K562 (cell line): ENCODE measurements around the gene DIAPH1. TPM values are rescaled to one million over a fixed set of nuclear protein-coding genes. Genes with fewer than 3 reads are reported as not detected.
A peak's percentile ranks its signal among the peaks of the same experiment; 100 is the strongest.

ENCODE experiments used
- ATAC-seq: fragments of 200-7000 bp; cut with Tn5 transposase; 3 replicates; pipeline ENCODE4 v1.9.1; 2020; ENCODE audit warnings: moderate library complexity
- BruUV-seq: library from RNA; stranded (reverse); fragments of 400-500 nt; replicated peaks from 2 replicates; lab custom pipeline; 2021; lab: Mats Ljungman, UMichigan
- CTCF ChIA-PET: fragments of 300-600 bp; formaldehyde crosslinking; extraction: SDS; loops from one replicate; lab custom pipeline; 2021; ENCODE audit warnings: low intra/inter-chr PET ratio; lab: Yijun Ruan, JAX
- POLR2A ChIA-PET: fragments of 300-600, 350-650 bp; sonication (Branson Sonifier 250); formaldehyde crosslinking; extraction: SDS; loops from one replicate; lab custom pipeline; 2021; ENCODE audit warnings: antibody characterized with exemption, inconsistent platforms; lab: Yijun Ruan, JAX
- DNase-seq, 4 experiments: peaks; one replicate each; pipeline versions ENCODE4 v3.0.0 to v3.0.0-alpha.2; 2011 to 2018; ENCODE audit warnings: low spot score in 3 of 4, mixed read lengths in 3 of 4; ENCODE audit errors: extremely low read depth in 1 of 4
- FAIRE-seq: peaks from 2 replicates; lab custom pipeline; 2011; peaks lifted over from hg19 to GRCh38; lab: Jason Lieb, UNC
- H2AFZ ChIP-seq: 2 replicates; pipeline ENCODE4 v1.6.0; 2011; ENCODE audit warnings: low read depth, low read length, control low read depth, inconsistent platforms
- H3K27ac ChIP-seq: fragments of 200-600 bp; 3 replicates; pipeline ENCODE4 v1.8.0; 2011; ENCODE audit warnings: low read depth, mild to moderate bottlenecking, control low read depth, inconsistent platforms, low read length, moderate library complexity, mixed read lengths; ENCODE audit errors: extremely low read depth
- H3K27me3 ChIP-seq, 2 experiments: fragments of 300-600 bp in 1 of 2; 2 replicates in 1 of 2; 3 replicates in 1 of 2; pipeline versions ENCODE4 v1.6.0 to v1.8.0; 2011; ENCODE audit warnings: inconsistent platforms in 2 of 2, low read length in 2 of 2, mild to moderate bottlenecking in 1 of 2, mixed read lengths in 1 of 2, moderate library complexity in 1 of 2; ENCODE audit not compliant: control insufficient read depth in 2 of 2, insufficient read depth in 2 of 2
- H3K36me3 ChIP-seq: fragments of 300-600 bp; 3 replicates; pipeline ENCODE4 v1.8.0; 2011; ENCODE audit warnings: mild to moderate bottlenecking, low read length, inconsistent platforms; ENCODE audit not compliant: control insufficient read depth, insufficient read depth
- H3K4me1 ChIP-seq, 2 experiments: fragments of 200-600 bp in 1 of 2; replicated peaks in 1 of 2; 2 replicates in 1 of 2; 3 replicates in 1 of 2; pipeline versions ENCODE4 v1.5.1 to v1.8.0; 2011; ENCODE audit warnings: inconsistent platforms in 2 of 2, low read length in 2 of 2, mild to moderate bottlenecking in 1 of 2, mixed read lengths in 1 of 2, moderate library complexity in 1 of 2; ENCODE audit not compliant: control insufficient read depth in 2 of 2, insufficient read depth in 2 of 2
- H3K4me2 ChIP-seq: 2 replicates; pipeline ENCODE4 v1.6.1; 2011; ENCODE audit warnings: low read length, control low read depth, inconsistent platforms, mixed read lengths; ENCODE audit not compliant: insufficient read depth
- H3K4me3 ChIP-seq: fragments of 200-600 bp; sonication (generic), shearing (Covaris generic); 2 replicates; pipeline ENCODE4 v1.5.1; 2016; ENCODE audit warnings: control low read depth, inconsistent platforms
- H3K79me2 ChIP-seq: fragments of 200-600 bp; 3 replicates; pipeline ENCODE4 v1.8.0; 2011; ENCODE audit warnings: low read length, inconsistent platforms; ENCODE audit not compliant: control insufficient read depth, insufficient read depth
- H3K9ac ChIP-seq, 2 experiments: 2 replicates each; pipeline versions ENCODE4 v1.6.0 to v1.6.1; 2011; ENCODE audit warnings: low read depth in 2 of 2, low read length in 2 of 2, control low read depth in 1 of 2, inconsistent platforms in 1 of 2, mild to moderate bottlenecking in 1 of 2, mixed read lengths in 1 of 2; ENCODE audit not compliant: insufficient read depth in 1 of 2
- H3K9me1 ChIP-seq: one replicate; pipeline ENCODE4 v1.6.0; 2011; ENCODE audit warnings: inconsistent platforms, mild to moderate bottlenecking, low read length, moderate library complexity; ENCODE audit not compliant: control insufficient read depth, insufficient read depth
- H3K9me3 ChIP-seq: replicated peaks from 2 replicates; pipeline ENCODE4 v1.5.1; 2011; ENCODE audit warnings: low read depth, low read length, inconsistent platforms; ENCODE audit not compliant: control insufficient read depth, insufficient read depth
- H4K20me1 ChIP-seq: replicated peaks from 2 replicates; pipeline ENCODE4 v1.6.1; 2011; ENCODE audit warnings: low read length, inconsistent platforms, mixed read lengths; ENCODE audit not compliant: control insufficient read depth, insufficient read depth
- EGR1 ChIP-seq: fragments of 450-650 bp; conservative IDR thresholded peaks from 2 replicates; pipeline ENCODE4 v1.6.1; 2017; ENCODE audit warnings: mild to moderate bottlenecking
- ETV1 ChIP-seq: fragments of 450-650 bp; conservative IDR thresholded peaks from 2 replicates; pipeline ENCODE4 v1.6.1; 2016; ENCODE audit warnings: missing genetic modification characterization, control low read depth, low read depth, missing compliant biosample characterization
- HDAC3 ChIP-seq: fragments of 450-650 bp; IDR thresholded peaks from 2 replicates; pipeline ENCODE4 v1.6.1; 2018; ENCODE audit warnings: borderline replicate concordance, mild to moderate bottlenecking, moderate library complexity; ENCODE audit not compliant: partially characterized antibody
- SNIP1 ChIP-seq: fragments of 450-650 bp; IDR thresholded peaks from 2 replicates; pipeline ENCODE4 v1.7.1; 2017; ENCODE audit warnings: low read depth, mild to moderate bottlenecking
- WGBS: fragments of 100-300 bp; shearing (Covaris generic); methylation state at CpG from one replicate; pipeline ENCODE4 v1.1.6; 2016; ENCODE audit warnings: low coverage, mixed read lengths; ENCODE audit not compliant: insufficient coverage; ENCODE audit errors: missing lambda C conversion rate; 5-methylcytosine and 5-hydroxymethylcytosine counted together
- in situ Hi-C: fragments of 300-500 bp; cut with MboI; formaldehyde crosslinking; loops from 4 replicates; pipeline ENCODE4 v1.15.0; 2018; ENCODE audit warnings: inconsistent platforms, mixed read lengths
- intact Hi-C: fragments of 100-400 bp; cut with micrococcal nuclease; formaldehyde crosslinking; loops from 2 replicates; pipeline ENCODE4 v1.14.2; 2022
- polyA plus RNA-seq, 8 experiments: library from polyadenylated mRNA; depleted of rRNA in 4 of 8; stranded (reverse) in 5 of 8; unstranded in 3 of 8; fragments of >200 nt; fragmentation: Nextera tagmentation in 2 of 8; fragmentation: Illumina TruSeq in 1 of 8; extraction: Ambion mirVana in 2 of 8; extraction: Trizol in 1 of 8; gene quantifications; 2 replicates each; pipeline versions ENCODE4 v1.2.1 to v1.2.3, GENCODE V29; 2011 to 2014; ENCODE audit warnings: inconsistent platforms in 1 of 8, missing spikeins in 1 of 8
- total RNA-seq, 7 experiments: library from RNA; depleted of rRNA in 6 of 7; stranded (reverse); fragments of >200 nt in 6 of 7; fragmentation: Illumina TruSeq in 2 of 7; extraction: Trizol in 2 of 7; gene quantifications; 2 replicates each; pipeline versions ENCODE4 v1.2.1 to v1.2.3, GENCODE V29; 2011 to 2021; ENCODE audit warnings: low replicate concordance in 1 of 7
- TF ChIP-seq, protein P1 (sequence below), 2 experiments: fragments of 150-350 bp in 1 of 2; IDR thresholded peaks; 2 replicates each; pipeline ENCODE4 v1.6.1; 2012 to 2016; ENCODE audit warnings: low read depth in 2 of 2, low read length in 2 of 2, mild to moderate bottlenecking in 1 of 2, moderate library complexity in 1 of 2

DIAPH1 gene
- total and polyA plus RNA-seq, 9 of the 15 experiments (the other 6 are each of a cell fraction or from before 2014, with no cell fraction given): 60.8 to 328 (median 97.8) TPM

DNA sequence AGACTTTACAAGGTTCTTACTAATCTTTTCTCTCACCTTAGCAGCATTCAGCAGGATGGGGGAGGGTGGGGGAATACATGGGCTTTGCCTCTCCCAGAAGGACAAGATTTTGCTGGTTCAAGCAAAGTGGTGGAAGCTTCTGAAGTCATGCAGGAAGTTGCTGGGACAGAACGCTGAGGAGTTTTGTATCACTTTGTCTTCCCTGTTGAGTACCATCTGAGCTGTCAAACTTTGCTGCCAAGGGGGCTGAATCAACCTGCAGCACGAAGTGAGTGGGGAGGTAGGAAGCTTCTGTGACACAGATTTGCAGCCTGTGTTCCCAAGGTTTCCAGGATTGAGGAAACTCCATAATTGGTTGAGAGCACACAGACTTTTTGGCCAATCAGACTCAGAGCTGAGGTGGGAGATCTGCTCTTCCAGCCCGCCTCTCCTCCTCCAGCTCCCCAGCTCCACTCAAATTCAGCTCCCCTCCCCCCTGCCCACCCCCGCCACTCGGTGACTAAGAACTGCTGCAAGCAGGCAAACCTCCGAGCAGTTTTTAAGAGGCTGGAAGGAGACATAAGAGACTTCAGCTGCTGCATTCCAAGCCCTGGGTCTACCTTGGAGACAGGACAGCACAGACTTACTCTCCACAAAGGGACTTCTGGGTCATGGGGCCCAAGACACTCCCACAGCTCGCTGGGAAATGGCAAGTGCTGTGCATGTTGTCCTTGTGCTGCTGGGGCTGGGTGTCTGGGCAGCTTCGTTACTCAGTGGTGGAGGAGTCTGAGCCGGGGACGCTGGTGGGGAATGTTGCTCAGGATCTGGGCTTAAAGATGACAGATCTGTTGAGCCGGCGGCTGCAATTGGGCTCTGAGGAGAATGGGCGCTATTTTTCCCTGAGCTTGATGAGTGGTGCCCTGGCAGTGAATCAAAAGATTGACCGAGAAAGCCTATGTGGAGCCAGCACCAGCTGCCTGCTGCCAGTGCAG lies 129.9 kb downstream of the DIAPH1 start, which contains the start of gene PCDHGC5:
Gene PCDHGC5 (plus strand): TSS at position 491 of the 971 bp plus-strand sequence. CDS start 160 bp downstream, at position 651.
- no peak within 1 kb of the TSS for H3K4me2 ChIP-seq
- peaks cover 61 to 92% of the 10 kb centered on the region in 2 experiments for H3K27me3 ChIP-seq
- peak; percentile 41 for TF ChIP-seq EGR1
- TF ChIP-seq ETV1 (tag): no peak
- TF ChIP-seq SNIP1: no peak
- TF ChIP-seq HDAC3: no peak
- TF ChIP-seq, protein P1, sequence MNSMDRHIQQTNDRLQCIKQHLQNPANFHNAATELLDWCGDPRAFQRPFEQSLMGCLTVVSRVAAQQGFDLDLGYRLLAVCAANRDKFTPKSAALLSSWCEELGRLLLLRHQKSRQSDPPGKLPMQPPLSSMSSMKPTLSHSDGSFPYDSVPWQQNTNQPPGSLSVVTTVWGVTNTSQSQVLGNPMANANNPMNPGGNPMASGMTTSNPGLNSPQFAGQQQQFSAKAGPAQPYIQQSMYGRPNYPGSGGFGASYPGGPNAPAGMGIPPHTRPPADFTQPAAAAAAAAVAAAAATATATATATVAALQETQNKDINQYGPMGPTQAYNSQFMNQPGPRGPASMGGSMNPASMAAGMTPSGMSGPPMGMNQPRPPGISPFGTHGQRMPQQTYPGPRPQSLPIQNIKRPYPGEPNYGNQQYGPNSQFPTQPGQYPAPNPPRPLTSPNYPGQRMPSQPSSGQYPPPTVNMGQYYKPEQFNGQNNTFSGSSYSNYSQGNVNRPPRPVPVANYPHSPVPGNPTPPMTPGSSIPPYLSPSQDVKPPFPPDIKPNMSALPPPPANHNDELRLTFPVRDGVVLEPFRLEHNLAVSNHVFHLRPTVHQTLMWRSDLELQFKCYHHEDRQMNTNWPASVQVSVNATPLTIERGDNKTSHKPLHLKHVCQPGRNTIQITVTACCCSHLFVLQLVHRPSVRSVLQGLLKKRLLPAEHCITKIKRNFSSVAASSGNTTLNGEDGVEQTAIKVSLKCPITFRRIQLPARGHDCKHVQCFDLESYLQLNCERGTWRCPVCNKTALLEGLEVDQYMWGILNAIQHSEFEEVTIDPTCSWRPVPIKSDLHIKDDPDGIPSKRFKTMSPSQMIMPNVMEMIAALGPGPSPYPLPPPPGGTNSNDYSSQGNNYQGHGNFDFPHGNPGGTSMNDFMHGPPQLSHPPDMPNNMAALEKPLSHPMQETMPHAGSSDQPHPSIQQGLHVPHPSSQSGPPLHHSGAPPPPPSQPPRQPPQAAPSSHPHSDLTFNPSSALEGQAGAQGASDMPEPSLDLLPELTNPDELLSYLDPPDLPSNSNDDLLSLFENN (IDR thresholded peaks at IDR 0.05; ENCODE audit: low read depth in 2 of 2, low read length in 2 of 2): no peak
- DNase-seq (no peak), FAIRE-seq (no peak), ATAC-seq (no peak)
- no peak within 1 kb of the TSS for H3K4me3 ChIP-seq
- H3K27ac ChIP-seq: no peak within 1 kb of the TSS
- H3K79me2 ChIP-seq: no peaks in the 10 kb centered on the region
- no peaks in the 10 kb centered on the region for H3K36me3 ChIP-seq
- H4K20me1 ChIP-seq: 0 out of 2 replicates have a peak, but pooled peaks cover 5% of the 10 kb centered on the region
- H3K9ac ChIP-seq: no peak within 1 kb of the TSS
- H3K9me1 ChIP-seq: no peaks in the 10 kb centered on the region
- in situ Hi-C loops: no loop called here
- intact Hi-C loops: no loop called here
- 0% methylated on average over 9 of the region's 14 CpGs for WGBS
- H2AFZ ChIP-seq: no peak within 1 kb of the TSS
- H3K4me1 ChIP-seq: peaks cover 0 to 21% of the 10 kb centered on the region in 2 experiments; a peak in 2 of 5 replicates
- ChIA-PET CTCF (interaction anchor here (0.6 kb wide), 1 partner anchor 81 kb away, joined by 3 read pairs; no protein-coding TSS in a partner anchor), POLR2A (interaction anchor here (1.4 to 1.5 kb wide), 2 partner anchors 27 to 47 kb away, joined by 3 to 5 read pairs; no protein-coding TSS in a partner anchor)
- BruUV-seq: no TSS peak
- no peaks in the 10 kb centered on the region for H3K9me3 ChIP-seq
